Tibial nerve (tissue), 4 donors: ENCODE measurements around the gene EXT2. TPM values are rescaled to one million over a fixed set of nuclear protein-coding genes. Genes with fewer than 3 reads are reported as not detected.
A peak's percentile ranks its signal among the peaks of the same experiment; 100 is the strongest.

Experiments used
- DNase-seq, 2 donors: peaks; one replicate each; pipeline ENCODE4 v3.0.0-alpha.2; 2019; ENCODE audit warnings: low spot score in 2 of 2
- H3K27ac ChIP-seq, 4 donors: fragments of 200-600 bp; sonication (generic) in 3 of 4; one replicate each; pipeline ENCODE4 v1.5.1; 2017 to 2019; ENCODE audit warnings: mild to moderate bottlenecking in 1 of 4
- H3K27me3 ChIP-seq, 2 donors: fragments of 200-600 bp; sonication (generic) in 1 of 2; one replicate each; pipeline versions ENCODE4 v1.5.1 to v1.6.0; 2017 to 2019
- H3K36me3 ChIP-seq, 3 donors: fragments of 200-600 bp; sonication (generic); one replicate each; pipeline ENCODE4 v1.5.1; 2018 to 2019
- H3K4me1 ChIP-seq, 4 donors: fragments of 200-600 bp; sonication (generic) in 3 of 4; one replicate each; pipeline ENCODE4 v1.5.1; 2017 to 2019
- H3K4me3 ChIP-seq, 4 donors: fragments of 200-600 bp; sonication (generic) in 3 of 4; one replicate each; pipeline ENCODE4 v1.5.1; 2017 to 2019; ENCODE audit warnings: mild to moderate bottlenecking in 1 of 4, moderate library complexity in 1 of 4
- H3K9me3 ChIP-seq, 4 donors: fragments of 200-600 bp; sonication (generic) in 3 of 4; one replicate each; pipeline ENCODE4 v1.5.1; 2017 to 2019
- EP300 ChIP-seq, 2 donors: sonication (generic); formaldehyde crosslinking; IDR thresholded peaks; one replicate each; pipeline ENCODE4 v1.6.1; 2017; ENCODE audit warnings: antibody characterized with exemption in 2 of 2, mild to moderate bottlenecking in 1 of 2
- POLR2A ChIP-seq, 2 donors: fragments of 450-650 bp; IDR thresholded peaks; one replicate each; pipeline ENCODE4 v1.6.1; 2017; ENCODE audit warnings: antibody characterized with exemption in 2 of 2, mild to moderate bottlenecking in 2 of 2, moderate library complexity in 2 of 2
- WGBS, 2 donors: methylation state at CpG; one replicate each; pipeline ENCODE4 v1.1.5; 2018; 5-methylcytosine and 5-hydroxymethylcytosine counted together
- total RNA-seq, 4 donors: library from RNA; depleted of rRNA; stranded (reverse); fragments of >200 nt; gene quantifications; one replicate each; pipeline ENCODE4 v1.1.0, GENCODE V29; 2016
- TF ChIP-seq, protein P1 (sequence below), 5 experiments: fragments of 200-600 bp in 3 of 5; fragments of 450-650 bp in 2 of 5; sonication (generic) in 3 of 5; IDR thresholded peaks; one replicate each; pipeline ENCODE4 v1.5.1; 2016 to 2019; ENCODE audit warnings: antibody characterized with exemption in 5 of 5, mild to moderate bottlenecking in 3 of 5, moderate library complexity in 2 of 5

The EXT2 gene
- total RNA-seq, 4 donors from 2014 or later = 69.3 to 80.0 (median 73.1) TPM

DNA sequence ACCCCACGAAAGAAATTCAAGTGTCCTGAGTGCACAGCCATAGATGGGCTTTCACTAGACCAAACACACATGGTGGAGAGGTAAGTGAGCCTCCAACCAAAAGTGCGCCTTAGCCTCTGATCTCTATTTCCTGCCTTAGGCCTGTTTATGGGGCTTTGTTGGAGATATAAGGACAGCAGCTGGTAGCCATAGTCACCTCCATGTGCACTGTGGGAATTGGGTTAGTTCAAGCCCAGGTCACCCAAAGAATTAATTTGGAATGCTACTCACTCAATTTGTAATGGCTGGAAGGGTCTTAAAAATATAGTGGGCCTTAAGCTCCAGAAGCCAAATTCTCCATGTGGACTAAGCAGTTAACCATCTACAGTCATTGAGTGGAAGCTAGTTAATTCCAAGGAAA, 140.8 kb downstream of the EXT2 start:
- WGBS, 2 donors = 88% methylated on average over 2 of the region's 2 CpGs
- Histone ChIP-seq H3K27ac (no peak overlapping the region), H3K36me3 (peaks cover 0 to 28% (median 0%) of the 10 kb centered on the region in 3 donors)

DNA sequence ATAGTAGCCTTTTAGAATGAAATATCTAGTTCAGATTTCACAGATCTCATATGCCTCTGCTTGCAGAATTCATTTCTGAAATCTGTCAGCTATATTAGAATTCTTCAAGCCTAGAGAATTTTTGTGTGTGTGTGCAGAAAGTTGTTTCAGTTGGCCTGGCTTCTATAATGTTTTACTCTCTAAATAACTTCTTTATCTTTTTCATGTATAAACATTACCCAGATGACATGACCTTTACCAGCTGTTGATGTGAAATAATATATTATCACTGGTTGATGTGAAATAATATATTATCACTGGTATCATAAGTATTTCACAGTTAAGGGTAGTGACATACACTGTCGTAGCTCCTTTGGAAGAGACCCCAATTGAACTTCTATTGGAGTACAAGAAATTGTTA, 141.7 kb downstream of the EXT2 start:
- Histone ChIP-seq H3K9me3 (no peaks in the 10 kb centered on the region), H3K4me3 (no peak overlapping the region), H3K36me3 (peaks cover 0 to 26% (median 0%) of the 10 kb centered on the region in 3 donors), H3K27ac (no peak overlapping the region), H3K27me3 (no peaks in the 10 kb centered on the region), H3K4me1 (peaks cover 0 to 8% (median 0%) of the 10 kb centered on the region in 4 donors)
- WGBS, 2 donors = 89% methylated on average over 1 of the region's 1 CpG
- TF ChIP-seq, protein P1, sequence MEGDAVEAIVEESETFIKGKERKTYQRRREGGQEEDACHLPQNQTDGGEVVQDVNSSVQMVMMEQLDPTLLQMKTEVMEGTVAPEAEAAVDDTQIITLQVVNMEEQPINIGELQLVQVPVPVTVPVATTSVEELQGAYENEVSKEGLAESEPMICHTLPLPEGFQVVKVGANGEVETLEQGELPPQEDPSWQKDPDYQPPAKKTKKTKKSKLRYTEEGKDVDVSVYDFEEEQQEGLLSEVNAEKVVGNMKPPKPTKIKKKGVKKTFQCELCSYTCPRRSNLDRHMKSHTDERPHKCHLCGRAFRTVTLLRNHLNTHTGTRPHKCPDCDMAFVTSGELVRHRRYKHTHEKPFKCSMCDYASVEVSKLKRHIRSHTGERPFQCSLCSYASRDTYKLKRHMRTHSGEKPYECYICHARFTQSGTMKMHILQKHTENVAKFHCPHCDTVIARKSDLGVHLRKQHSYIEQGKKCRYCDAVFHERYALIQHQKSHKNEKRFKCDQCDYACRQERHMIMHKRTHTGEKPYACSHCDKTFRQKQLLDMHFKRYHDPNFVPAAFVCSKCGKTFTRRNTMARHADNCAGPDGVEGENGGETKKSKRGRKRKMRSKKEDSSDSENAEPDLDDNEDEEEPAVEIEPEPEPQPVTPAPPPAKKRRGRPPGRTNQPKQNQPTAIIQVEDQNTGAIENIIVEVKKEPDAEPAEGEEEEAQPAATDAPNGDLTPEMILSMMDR (IDR thresholded peaks at IDR 0.05) = no peak
- TF ChIP-seq POLR2A (IDR thresholded peaks at IDR 0.05) (no peak), EP300 (IDR thresholded peaks at IDR 0.05) (no peak)
- no peak for DNase-seq

More for the DNA sequence above, 140.8 kb downstream of the EXT2 start:
- no peak overlapping the region for H3K4me3 ChIP-seq
- H3K9me3 ChIP-seq = no peaks in the 10 kb centered on the region
- H3K27me3 ChIP-seq = no peaks in the 10 kb centered on the region
- H3K4me1 ChIP-seq = no peaks in the 10 kb centered on the region
- TF ChIP-seq POLR2A (IDR thresholded peaks at IDR 0.05) = no peak
- DNase-seq = no peak

DNA sequence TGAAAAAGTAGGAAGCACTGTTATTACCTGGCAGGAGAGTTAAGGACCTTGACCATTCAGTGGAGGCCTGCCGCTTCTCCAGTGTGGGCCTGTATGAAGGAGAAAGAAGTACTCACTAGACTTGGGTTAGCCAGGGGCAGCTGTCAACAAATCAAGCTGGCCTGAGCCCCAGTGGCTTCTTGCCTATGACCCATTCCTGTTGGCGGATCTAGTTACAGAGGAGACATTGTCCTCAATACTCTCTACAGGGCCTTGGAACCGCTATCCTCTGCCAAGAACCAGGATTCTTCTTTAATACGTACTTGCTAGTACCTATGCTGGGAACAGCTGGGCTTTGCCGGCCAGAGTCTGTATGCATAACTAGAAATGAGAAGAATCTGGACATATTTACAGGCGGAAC, 146.4 kb downstream of the EXT2 start:
- TF ChIP-seq POLR2A (IDR thresholded peaks at IDR 0.05) (no peak), EP300 (IDR thresholded peaks at IDR 0.05) (no peak)
- TF ChIP-seq, protein P1 (IDR thresholded peaks at IDR 0.05) = no peak
- Histone ChIP-seq H3K9me3 (no peaks in the 10 kb centered on the region), H3K4me3 (no peak overlapping the region), H3K4me1 (peaks cover 0 to 52% (median 7%) of the 10 kb centered on the region in 4 donors), H3K36me3 (peaks cover 0 to 23% (median 0%) of the 10 kb centered on the region in 3 donors), H3K27ac (peak overlapping the region in 1 of 4 donors; percentile 48), H3K27me3 (no peaks in the 10 kb centered on the region)
- peak; percentile 27 to 28 for DNase-seq
- 50 to 59% methylated on average over 6 of the region's 6 CpGs for WGBS, 2 donors

DNA sequence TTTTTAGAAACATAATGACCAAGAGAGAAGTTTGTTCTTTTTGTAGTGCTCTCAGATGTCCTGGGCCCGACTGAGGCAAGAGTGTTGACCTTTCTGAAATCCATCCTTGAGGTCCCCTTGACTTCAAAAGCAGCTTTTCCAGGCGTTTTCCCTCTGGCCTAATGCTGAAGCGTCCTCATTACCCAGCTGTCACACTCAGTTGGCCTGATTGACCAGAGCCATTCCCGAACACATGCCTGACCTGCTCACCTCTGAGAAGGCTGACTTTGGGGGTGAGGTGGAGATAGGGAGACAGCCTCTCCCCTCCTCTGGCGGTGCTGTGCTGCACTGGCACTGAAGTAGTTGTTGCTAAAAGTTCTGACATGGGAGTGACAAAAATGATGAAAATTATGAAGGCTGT, 147.6 kb downstream of the EXT2 start:
- 39 to 47% methylated on average over 5 of the region's 5 CpGs for WGBS, 2 donors
- H3K36me3 ChIP-seq = peaks cover 0 to 16% (median 0%) of the 10 kb centered on the region in 3 donors
- peak overlapping the region in 1 of 4 donors; percentile 52 for H3K27ac ChIP-seq
- no peak for DNase-seq
- H3K9me3 ChIP-seq = no peaks in the 10 kb centered on the region
- no peaks in the 10 kb centered on the region for H3K27me3 ChIP-seq
- H3K4me1 ChIP-seq = peaks cover 0 to 61% (median 8%) of the 10 kb centered on the region in 4 donors
- TF ChIP-seq, protein P1 (IDR thresholded peaks at IDR 0.05) = no peak
- no peak for TF ChIP-seq POLR2A (IDR thresholded peaks at IDR 0.05)
- TF ChIP-seq EP300 (IDR thresholded peaks at IDR 0.05) = no peak
- H3K4me3 ChIP-seq = no peak overlapping the region

DNA sequence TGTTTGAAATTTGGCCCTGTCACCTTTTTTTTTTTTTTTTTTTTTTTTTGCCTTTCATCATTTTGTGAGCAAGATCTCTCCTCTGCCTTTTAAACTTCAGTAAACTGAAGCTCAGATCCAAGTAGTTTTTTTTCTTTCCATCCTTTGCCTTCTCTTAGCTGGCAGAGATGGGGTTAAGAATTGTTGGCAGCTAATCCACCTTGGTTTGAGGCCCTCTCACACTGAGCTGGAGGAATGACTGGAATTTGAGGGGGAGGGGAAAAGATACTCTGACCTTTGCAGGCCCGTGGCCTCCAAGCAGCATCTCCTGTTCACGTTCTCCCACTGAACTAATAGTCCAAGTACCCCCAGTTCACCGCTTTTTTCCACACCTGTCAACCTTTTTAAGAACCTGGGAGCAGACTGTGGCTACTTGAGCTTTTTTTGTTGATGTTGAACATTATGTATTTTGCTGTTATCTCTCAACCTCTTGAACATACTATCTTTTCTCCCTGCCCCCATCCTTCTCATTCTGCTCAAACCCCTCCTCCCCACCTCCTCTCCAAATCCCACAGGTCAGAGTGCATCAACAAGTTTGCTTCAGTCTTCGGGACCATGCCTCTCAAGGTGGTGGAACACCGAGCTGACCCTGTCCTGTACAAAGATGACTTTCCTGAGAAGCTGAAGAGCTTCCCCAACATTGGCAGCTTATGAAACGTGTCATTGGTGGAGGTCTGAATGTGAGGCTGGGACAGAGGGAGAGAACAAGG, 148.3 kb downstream of the EXT2 start:
- 43 to 46% methylated on average over 6 of the region's 6 CpGs for WGBS, 2 donors
- DNase-seq = no peak
- Histone ChIP-seq H3K9me3 (no peaks in the 10 kb centered on the region), H3K27me3 (no peaks in the 10 kb centered on the region), H3K4me3 (no peak overlapping the region), H3K27ac (peak overlapping the region in 2 of 4 donors; percentile 19 to 33), H3K36me3 (peaks cover 0 to 16% (median 0%) of the 10 kb centered on the region in 3 donors), H3K4me1 (peaks cover 0 to 68% (median 8%) of the 10 kb centered on the region in 4 donors)
- TF ChIP-seq POLR2A (IDR thresholded peaks at IDR 0.05) (no peak), EP300 (IDR thresholded peaks at IDR 0.05) (no peak)
- TF ChIP-seq, protein P1 (IDR thresholded peaks at IDR 0.05) = no peak
